GM21528 (cell line): ENCODE data around the gene SERPINB7.
"Not testable (repeated sequence)": the region's sequence is repeated elsewhere in the genome, so short reads cannot be mapped to it uniquely, and the experiment has no call there.

Experiments used
- ATAC-seq: cut with Tn5 transposase; IDR thresholded peaks from one replicate; pipeline ENCODE4 v1.9.1; 2021; ENCODE audit warnings: mild to moderate bottlenecking, moderate library complexity; ENCODE audit not compliant: unreplicated experiment, low FRiP score

Gene SERPINB7, protein sequence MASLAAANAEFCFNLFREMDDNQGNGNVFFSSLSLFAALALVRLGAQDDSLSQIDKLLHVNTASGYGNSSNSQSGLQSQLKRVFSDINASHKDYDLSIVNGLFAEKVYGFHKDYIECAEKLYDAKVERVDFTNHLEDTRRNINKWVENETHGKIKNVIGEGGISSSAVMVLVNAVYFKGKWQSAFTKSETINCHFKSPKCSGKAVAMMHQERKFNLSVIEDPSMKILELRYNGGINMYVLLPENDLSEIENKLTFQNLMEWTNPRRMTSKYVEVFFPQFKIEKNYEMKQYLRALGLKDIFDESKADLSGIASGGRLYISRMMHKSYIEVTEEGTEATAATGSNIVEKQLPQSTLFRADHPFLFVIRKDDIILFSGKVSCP

DNA sequence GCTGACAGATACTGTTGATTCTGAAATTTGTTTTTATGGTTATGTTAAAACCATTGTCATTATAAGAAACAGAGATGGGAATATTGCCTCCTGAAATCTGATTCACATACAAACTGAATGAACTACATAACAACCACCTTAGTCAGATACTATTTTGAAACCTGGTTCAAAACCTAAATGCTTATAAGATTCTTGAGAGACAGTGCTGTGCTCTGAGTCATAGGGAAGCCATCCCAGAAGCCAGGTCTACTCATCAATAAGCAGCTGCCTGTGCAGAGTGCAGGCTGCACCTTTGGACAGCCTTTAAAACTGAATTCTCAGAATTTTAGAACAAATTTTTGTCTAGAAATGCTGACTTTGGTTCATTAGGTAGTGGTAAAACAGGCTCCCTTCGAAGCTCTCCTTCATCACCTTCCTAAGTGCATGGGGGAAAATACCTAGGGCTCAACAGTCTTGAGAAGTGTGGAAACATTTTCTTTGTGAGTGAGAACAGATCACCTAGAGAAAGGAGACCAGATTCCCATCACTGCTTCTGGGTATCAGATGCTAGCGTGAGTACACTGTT is at the start of gene SERPINB7:
Gene SERPINB7, plus strand, starts transcription at position 253 of the 565 bp plus-strand sequence. CDS start 6,955 bp downstream, outside the sequence.
- no peak for ATAC-seq

DNA sequence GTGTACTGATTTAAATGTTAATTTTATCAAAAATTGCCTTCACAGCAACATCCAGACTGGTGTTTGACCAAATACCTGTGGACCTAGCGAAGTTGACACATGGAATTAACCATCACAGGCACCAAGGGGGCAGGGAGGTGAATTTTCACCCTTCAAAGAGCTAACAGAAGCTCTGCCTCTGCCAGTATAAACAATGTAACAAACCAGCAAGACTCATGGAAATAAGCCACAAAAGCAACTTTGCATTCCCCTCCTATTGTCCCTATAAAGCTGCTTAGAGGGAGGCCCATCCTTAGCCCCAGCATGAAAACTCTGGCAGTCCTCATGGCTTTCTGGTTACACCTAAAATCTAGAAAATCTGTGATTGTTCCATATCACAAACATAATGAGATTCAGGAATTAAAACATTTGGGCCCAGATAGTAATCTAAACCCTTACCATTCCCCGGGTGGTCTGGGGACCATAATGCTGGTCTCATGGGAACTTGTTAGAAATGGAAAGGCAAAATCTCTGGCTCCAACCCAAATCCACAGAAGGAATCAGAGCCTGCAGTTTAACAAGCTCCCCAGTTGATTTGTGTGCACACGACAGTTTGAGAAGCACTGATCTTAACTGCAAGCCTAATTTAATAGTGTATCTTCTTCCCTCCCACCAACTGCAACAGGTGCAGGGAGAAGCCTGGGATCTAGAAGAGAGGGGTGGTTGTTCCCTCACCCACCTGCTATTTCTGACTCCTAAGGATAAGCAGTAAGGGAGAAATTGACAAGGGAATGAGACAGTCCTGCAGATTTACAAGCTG is 49.3 kb upstream of the SERPINB7 start:
- no peak for ATAC-seq

DNA sequence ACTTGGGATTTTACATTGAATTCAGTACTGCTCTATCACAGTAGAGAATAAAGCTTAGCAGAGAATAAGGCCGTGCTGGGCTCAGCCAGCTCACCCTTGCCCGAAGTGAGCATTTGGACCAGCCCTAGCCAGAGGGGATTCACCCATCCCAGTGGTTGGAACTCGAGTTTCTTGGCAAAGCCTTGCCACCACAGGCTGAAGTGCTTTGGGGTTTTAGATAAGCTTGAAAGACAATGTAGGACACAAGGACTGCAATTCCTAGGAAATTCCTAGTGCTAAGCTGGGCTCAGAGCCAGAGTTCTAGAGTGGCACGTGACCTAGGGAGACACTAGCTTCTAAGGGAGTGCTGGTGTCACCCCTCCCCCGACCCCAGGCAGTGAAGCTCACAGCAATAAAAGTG is 44.4 kb upstream of the SERPINB7 start:
- ATAC-seq, result no peak

DNA sequence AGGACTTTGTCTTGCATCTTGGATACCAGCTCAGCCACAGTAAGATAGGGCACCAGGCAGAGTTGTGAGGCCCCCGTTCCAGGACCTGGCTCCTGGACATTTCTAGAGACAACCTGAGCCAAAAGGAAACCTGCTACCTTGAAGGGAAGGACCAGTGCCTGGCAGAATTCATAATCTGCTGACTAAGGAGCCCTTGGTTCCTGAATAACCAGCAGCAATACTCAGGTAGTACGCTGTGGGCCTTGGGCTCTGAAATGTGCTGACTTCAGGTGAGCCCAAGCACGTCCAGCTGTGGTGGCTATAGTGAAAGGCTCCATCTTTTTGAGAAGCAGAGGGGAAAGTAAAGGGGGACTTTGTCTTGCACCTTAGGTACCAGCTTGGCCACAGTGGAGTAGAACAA is 44.0 kb upstream of the SERPINB7 start:
- ATAC-seq, result no peak

DNA sequence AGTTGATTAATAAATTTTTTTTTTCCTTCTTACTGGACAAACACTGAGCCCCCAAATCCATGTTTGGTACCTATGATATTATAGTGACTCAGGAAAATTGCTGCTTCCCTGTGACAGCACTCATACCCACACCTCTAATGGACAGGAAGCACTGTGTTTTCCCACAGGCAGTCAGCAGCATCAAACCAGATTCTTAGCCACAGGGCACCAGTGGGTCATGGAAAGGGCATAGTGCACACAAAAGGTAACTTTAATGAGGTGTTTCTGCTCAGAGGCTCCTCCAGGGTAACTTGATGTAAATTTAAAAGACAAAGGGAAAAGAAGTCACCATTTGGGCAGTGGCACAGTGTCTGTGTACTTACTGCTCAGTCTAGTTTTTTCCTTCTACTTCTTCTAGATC is 38.3 kb upstream of the SERPINB7 start:
- no peak for ATAC-seq

DNA sequence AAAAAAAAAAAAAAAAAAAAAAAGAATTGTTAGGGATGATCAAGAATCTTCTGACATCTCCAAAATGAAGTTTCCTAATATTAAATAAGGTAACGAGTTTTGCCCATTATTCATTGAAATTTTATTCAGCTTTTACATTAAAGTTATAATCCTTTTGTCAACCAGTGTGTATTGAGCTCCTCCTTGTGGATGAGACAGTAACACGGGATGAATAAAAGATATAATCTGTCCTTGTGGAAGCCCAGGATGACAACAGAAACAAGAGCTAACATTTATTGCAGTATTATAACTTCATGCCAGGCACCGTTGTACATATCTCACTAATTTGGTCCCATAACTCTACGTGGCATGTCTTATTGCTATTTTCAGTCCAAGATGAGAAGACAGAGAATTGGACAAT is 33.4 kb upstream of the SERPINB7 start:
- no peak for ATAC-seq

DNA sequence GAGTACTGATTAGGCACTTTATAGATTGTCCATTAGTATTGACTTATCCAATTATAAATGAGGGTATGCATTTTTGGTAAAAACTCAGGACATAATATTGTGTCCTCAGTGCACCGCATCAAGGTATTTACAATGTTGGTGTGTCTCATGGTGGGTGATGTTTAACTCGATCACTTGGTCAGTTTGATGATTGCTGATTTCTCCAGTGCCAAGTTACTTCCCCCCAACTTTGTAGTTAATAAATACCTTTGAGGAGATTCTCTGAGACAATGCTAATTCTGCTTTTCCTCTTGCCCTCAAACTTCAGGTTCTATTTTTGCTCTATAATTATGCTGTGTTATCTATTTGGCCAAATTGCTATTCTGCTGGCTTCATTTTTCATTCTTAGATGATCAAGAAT is 28.2 kb upstream of the SERPINB7 start:
- no peak for ATAC-seq

DNA sequence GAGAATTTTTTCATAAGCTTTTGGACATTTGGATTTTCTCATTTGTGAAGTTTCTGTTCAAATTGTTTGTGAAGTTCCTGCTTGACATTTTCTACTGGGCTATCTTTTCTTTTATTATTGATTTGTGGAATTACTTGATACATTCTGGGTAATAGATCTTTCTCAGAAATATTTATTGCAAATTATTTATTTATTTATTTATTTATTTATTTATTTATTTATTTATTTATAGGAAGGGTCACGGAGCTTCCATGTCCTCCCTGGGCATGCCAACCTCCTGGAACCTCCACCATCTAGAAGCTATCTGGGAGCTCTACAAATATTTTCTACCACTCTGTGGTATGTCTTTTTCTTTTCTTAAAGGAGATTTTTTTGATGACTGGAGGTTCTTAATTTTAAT is 25.7 kb upstream of the SERPINB7 start:
- ATAC-seq, result no peak

DNA sequence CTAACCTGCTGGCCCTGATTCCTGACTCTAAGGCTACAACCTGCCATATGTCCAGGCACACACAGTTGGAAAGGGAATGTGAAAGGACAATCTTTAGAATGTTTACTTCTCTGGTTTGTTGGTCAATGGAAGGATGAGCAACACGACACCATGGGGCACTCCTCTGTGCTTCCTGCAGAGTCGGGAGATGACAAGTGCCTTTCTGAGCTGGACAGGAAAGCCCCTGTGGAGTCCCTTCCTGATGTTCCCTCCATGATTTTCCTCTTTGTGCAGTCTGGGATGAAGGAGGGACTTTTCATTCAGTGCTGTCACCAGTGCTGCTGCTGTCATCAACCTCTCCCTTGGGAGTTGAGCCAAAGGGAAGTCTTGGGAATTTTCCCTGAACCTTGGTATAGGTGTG is 22.6 kb upstream of the SERPINB7 start:
- ATAC-seq, result no peak

DNA sequence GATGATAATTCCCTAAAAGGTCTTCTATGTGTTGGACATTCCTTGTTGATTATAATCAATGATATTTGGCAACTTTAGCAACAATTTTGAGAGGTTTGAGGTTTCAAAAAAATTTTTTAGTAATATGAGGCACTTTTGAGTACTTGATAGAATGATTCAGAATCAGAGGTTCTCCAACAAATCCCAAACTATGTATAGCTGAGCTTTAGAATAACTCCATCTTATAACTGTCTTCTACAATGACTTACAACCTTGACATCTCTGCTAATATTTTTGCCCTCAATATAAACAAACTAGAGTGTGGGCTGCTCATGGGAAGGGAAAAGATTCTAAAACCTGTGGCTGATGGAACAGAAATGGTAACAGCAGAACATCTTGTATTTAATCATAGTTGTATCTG is 21.5 kb upstream of the SERPINB7 start:
- ATAC-seq, result no peak

DNA sequence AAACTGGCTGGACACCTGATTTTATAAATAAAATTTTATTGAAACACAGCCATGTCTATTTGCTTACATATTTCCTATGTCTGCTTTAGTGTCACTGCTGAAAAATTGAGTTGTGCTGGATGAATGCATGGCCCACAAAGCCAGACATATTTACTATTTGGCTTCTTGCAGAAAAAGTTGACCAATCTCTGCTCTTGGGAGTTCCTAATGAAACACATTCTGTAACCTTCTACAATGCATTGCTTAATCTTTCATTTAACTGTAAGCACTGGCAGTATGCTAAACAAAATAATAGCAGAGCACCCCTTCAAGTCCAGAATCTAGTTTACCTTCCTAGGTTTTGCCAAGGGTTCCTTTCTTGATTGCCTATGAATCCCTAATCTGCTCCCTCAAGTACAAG is 17.7 kb upstream of the SERPINB7 start:
- ATAC-seq, result no peak

DNA sequence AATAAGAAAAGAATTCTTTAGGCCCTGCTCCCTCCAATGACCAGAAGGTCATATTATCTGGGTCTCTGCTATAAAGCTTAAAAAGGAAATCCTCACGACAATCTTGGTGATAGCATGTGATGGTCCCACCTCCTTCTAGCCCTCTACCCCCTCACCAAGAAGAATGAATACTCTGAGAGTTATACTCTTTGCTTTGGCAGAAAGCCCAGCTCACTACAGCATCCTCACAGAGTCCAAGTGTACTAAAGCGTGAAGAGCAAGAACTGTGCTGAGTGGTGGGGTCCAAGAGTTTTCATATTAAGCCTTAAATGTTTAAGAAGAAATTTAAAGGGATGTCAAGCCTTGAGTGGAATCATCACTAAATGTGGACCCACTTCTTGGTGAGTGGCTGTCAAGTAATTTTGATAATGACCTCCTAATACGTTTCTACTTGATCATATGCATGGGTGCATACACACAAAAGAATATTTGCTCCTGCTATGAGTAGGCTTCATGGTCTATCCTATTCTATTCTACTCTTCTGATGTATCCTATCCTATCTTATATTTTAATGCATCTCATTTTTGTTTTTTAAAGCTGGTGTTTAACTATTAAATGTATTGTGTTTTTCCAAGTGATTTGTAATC is 16.5 kb upstream of the SERPINB7 start:
- ATAC-seq, result no peak

DNA sequence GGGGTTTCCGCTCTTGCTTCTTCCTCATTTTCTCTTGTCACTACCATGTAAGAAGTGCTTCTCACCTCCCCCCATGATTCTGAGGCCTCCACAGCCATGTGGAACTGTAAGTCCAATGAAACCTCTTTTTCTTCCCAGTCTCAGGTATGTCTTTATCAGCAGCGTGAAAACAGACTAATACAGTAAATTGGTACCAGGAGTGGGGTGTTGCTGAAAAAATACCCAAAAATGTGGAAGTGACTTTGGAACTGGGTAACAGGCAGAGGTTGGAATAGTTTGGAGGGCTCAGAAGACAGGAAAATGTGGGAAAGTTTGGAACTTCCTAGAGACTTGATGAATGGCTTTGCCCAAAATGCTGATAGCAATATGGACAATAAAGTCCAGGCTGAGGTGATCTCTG is 15.4 kb upstream of the SERPINB7 start:
- ATAC-seq, result not testable (repeated sequence)

DNA sequence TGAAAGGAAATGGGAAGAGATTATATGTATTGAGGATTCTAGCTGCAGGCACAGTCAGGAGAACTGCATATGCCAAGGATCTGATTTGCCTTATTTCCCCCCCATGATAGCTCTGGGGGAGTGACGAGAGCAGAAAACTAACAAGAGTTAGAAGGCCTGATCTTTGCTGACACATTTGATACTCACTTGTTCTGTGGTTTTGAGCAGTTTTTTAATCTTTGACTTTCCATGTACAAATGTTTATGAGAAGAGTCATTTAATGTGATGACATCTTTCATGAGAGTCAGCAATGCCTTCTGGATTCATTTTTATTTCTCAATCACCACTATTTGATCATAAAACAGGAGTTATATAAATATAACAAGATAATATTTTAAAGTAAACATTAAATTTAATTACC is 12.7 kb upstream of the SERPINB7 start:
- no peak for ATAC-seq

DNA sequence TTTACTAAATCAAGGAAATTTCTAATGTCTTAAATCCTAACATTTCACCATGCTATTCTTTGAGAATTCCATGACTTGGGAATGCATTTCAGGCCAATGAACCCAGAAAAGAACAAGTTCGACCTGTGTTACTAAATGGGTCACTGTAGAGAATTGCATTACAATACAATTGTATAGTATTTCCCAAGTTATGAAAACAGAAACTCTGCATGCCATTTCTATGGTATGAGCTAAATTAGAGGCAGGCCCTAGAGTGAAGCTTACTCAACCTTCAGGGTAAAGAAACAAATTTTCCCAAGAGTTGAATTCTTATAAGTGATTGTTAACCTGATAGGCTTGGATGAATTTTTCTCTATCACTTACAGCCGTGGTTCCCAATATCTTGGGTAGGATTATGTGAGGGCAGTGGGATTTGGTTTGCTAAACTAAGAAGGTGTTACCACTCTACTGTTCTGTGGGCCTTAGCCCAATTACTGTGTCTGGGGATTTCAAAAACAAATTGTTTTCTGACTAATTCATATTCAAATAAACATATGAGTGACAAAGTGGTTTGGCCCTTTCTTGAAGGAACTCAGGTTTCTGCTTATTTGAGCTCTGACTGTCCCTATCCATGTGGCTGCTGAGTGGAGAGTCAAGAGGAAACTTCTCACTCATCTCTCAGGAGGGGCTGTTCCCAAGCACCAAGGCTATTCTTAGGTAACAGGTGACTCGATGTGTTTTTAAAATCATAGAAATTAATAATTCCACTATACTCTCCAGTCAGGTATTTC is 11.2 kb upstream of the SERPINB7 start:
- ATAC-seq, result no peak

DNA sequence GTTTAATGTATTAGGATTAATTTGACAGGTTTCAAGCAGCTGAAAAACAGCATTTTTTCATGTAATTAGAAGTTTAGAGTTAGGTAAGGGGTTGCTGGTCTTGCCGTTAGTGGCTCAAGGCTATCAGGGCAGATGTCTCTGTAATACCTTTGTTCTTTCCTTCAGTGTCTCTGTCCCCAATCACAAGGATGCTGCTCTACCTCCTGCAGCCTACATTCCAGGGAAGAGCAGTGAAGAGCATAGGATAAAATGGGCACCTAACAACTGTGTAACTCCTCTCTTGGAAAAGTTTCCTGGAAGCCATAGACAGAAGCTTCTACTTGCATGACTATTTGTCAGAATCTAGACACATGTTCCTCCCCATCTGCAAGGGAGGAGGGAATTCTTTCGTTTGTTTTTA is 9.4 kb upstream of the SERPINB7 start:
- ATAC-seq, result no peak

DNA sequence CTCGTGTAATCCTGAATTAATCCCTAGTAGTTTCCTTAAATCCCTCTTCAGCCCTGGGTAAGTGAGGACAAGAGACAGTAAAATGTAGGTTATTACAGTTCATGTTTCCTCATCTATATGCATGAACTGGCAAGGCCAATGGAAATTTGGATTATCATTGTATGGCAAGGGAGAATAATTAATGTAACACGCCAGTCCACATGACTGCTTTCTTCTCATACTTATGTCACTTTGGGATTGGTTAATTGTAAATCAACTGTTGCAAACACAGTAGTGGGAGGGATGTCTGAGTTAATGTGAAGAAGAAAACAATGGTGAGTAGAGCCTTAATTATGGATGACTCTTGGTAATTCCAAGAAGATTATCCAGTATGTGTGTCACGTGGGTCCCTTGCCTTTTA is 1.7 kb upstream of the SERPINB7 start:
- ATAC-seq, result no peak

DNA sequence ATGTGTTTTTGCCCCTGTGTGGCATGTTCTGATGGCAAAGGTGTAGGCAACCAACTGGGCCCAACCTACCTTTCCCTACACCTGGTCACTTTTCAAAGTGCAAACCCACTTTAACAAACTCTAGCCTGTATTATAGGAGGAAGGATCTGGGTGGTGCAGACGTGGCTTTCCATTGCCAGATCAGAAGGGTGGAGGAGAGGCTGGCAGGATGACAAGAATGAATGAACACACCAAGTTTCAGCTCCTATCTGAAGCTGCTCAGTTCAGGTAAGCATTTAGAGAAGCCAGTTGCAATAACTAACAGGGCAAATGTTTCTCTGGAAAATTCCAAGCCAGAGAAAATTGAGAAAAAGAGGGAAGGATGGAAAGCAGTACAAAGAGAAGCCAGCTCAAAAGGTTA is 707 bp upstream of the SERPINB7 start:
- ATAC-seq, result no peak

DNA sequence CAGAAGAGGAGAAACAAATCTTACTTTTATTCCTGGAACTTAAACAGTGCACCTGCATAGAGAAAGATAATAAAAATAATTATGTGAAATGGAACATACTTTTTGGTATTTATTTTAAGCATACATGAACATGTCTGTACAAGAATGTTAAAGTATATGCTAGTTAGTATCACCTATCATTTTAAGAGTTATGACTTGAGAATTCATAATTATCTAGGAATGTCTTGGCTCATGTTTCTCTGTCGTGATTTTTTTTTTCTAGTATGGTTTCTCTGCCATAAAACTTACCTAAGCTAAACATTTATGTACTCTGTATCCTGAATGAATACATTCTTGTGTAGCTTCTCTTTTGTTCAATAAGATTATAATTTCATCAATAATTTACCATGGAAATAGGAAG is 4.2 kb downstream of the SERPINB7 start:
- no peak for ATAC-seq

DNA sequence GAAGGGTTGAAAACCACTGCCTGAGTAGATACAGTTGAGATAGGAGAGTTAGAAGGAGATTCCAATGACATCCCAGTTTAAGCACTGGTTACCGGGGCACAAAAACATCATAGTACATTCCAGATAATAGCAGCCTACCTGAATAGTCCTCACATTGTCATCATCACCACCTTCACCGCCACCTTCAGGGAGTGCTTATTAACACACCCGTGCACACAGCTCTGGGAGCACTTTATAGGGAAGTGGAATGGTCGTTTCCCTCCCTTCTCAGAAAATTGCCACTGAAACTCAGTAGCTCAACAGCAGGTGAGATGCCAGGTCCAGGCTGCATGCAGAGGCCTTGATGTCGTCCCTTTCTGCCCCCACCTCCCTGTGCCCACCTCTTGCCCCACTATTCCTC is 8.2 kb downstream of the SERPINB7 start:
- ATAC-seq, result no peak
